ENCODE data around the gene MAL. TPM values are rescaled to one million over a fixed set of nuclear protein-coding genes. Genes with fewer than 3 reads are reported as not detected.

MAL gene
- total RNA-seq, 1 donor from 2014 or later: not detected

GRCh38 chr2:95008996-95009395 lies 16.5 kb upstream of the MAL start:
- Histone ChIP-seq H3K4me2 (no peak overlapping the region), H3K4me3 (no peak overlapping the region), H2AFZ (replicated peaks) (no peak overlapping the region), H3K27me3 (no peaks in the 10 kb centered on the region), H3K4me1 (no peaks in the 10 kb centered on the region), H3K9me3 (ENCODE audit: low read depth) (no peaks in the 10 kb centered on the region), H3K9ac (no peak overlapping the region), H3K27ac (no peak overlapping the region), H4K20me1 (ENCODE audit: low read depth) (no peaks in the 10 kb centered on the region), H3K79me2 (ENCODE audit: low read depth) (no peaks in the 10 kb centered on the region), H3K36me3 (no peaks in the 10 kb centered on the region), H3F3A (ENCODE audit: low read depth) (no peaks in the 10 kb centered on the region)
- DNase-seq (ENCODE audit: low spot score): no peak
- Mint-ChIP-seq H3K9me3 (no peaks in the 10 kb centered on the region), H3K27me3 (ENCODE audit: insufficient read depth, low read depth) (peaks cover 16% of the 10 kb centered on the region), H3K27ac (no peak overlapping the region), H3K4me3 (no peak overlapping the region), H3K4me1 (peaks cover 59% of the 10 kb centered on the region), H3K36me3 (no peaks in the 10 kb centered on the region)
- TF ChIP-seq CTCF (IDR thresholded peaks at IDR 0.05) (no peak), EZH2phosphoT487 (IDR thresholded peaks at IDR 0.05) (no peak), EZH2 (IDR thresholded peaks at IDR 0.05) (no peak)

- no peak overlapping the region for H2AFZ ChIP-seq (replicated peaks)
- peak overlapping the region; percentile 78 for H3K27ac Mint-ChIP-seq
- H3K4me3 Mint-ChIP-seq: no peak overlapping the region
- H3K4me1 Mint-ChIP-seq: peaks cover 59% of the 10 kb centered on the region
- H3K36me3 Mint-ChIP-seq: no peaks in the 10 kb centered on the region
- H3F3A ChIP-seq (ENCODE audit: low read depth): no peaks in the 10 kb centered on the region
- no peaks in the 10 kb centered on the region for H3K4me1 ChIP-seq
- no peaks in the 10 kb centered on the region for H3K9me3 ChIP-seq (ENCODE audit: low read depth)
- H3K36me3 ChIP-seq: no peaks in the 10 kb centered on the region
- no peak overlapping the region for H3K4me3 ChIP-seq
- H3K27ac ChIP-seq: no peak overlapping the region
- TF ChIP-seq EZH2 (IDR thresholded peaks at IDR 0.05) (no peak), EZH2phosphoT487 (IDR thresholded peaks at IDR 0.05) (no peak), CTCF (IDR thresholded peaks at IDR 0.05) (no peak)
- DNase-seq (ENCODE audit: low spot score): no peak
- no peaks in the 10 kb centered on the region for H3K27me3 ChIP-seq
- H3K79me2 ChIP-seq (ENCODE audit: low read depth): no peaks in the 10 kb centered on the region
- H3K9ac ChIP-seq: no peak overlapping the region
- H3K9me3 Mint-ChIP-seq: no peaks in the 10 kb centered on the region
- H3K4me2 ChIP-seq: no peak overlapping the region
- H3K27me3 Mint-ChIP-seq (ENCODE audit: insufficient read depth, low read depth): peaks cover 16% of the 10 kb centered on the region
- H4K20me1 ChIP-seq (ENCODE audit: low read depth): no peaks in the 10 kb centered on the region
Measured at GRCh38 chr2:95009412-95009811, 16.1 kb upstream of the MAL start.

- DNase-seq (ENCODE audit: low spot score): no peak
- Histone ChIP-seq H3F3A (ENCODE audit: low read depth) (no peaks in the 10 kb centered on the region), H4K20me1 (ENCODE audit: low read depth) (no peaks in the 10 kb centered on the region), H3K4me1 (no peaks in the 10 kb centered on the region), H3K79me2 (ENCODE audit: low read depth) (no peaks in the 10 kb centered on the region), H2AFZ (replicated peaks) (no peak overlapping the region), H3K9me3 (ENCODE audit: low read depth) (no peaks in the 10 kb centered on the region), H3K27ac (no peak overlapping the region), H3K4me3 (no peak overlapping the region), H3K4me2 (no peak overlapping the region), H3K36me3 (no peaks in the 10 kb centered on the region), H3K27me3 (no peaks in the 10 kb centered on the region), H3K9ac (no peak overlapping the region)
- Mint-ChIP-seq H3K4me3 (no peak overlapping the region), H3K27ac (no peak overlapping the region), H3K27me3 (ENCODE audit: insufficient read depth, low read depth) (peaks cover 16% of the 10 kb centered on the region), H3K36me3 (no peaks in the 10 kb centered on the region), H3K4me1 (peaks cover 55% of the 10 kb centered on the region), H3K9me3 (no peaks in the 10 kb centered on the region)
- TF ChIP-seq EZH2 (IDR thresholded peaks at IDR 0.05): no peak
- TF ChIP-seq CTCF (IDR thresholded peaks at IDR 0.05): no peak
- TF ChIP-seq EZH2phosphoT487 (IDR thresholded peaks at IDR 0.05): no peak
Measured at GRCh38 chr2:95010126-95010525, 15.4 kb upstream of the MAL start.
